HT-29 (cell line): ENCODE measurements around the gene LBP. TPM values are rescaled to one million over a fixed set of nuclear protein-coding genes. Genes with fewer than 3 reads are reported as not detected.
"Not testable (repeated sequence)": the region's sequence is repeated elsewhere in the genome, so short reads cannot be mapped to it uniquely, and the experiment has no call there.

ENCODE experiments used
- DNase-seq: peaks from one replicate; pipeline ENCODE4 v3.0.0-alpha.2; 2015; ENCODE audit warnings: low spot score
- small RNA-seq: library from RNA; depleted of rRNA; stranded (forward); fragments of <200 nt; gene quantifications from one replicate; pipeline ENCODE3, GENCODE V24; 2014
- total RNA-seq: library from RNA; depleted of rRNA; stranded (reverse); fragments of >200 nt; shearing (Covaris generic); gene quantifications from 2 replicates; pipeline ENCODE4 v1.2.3, GENCODE V29; 2014; rRNA removed

Gene LBP
- total RNA-seq, 1 experiment from 2014 or later, result 0.28 TPM

DNA sequence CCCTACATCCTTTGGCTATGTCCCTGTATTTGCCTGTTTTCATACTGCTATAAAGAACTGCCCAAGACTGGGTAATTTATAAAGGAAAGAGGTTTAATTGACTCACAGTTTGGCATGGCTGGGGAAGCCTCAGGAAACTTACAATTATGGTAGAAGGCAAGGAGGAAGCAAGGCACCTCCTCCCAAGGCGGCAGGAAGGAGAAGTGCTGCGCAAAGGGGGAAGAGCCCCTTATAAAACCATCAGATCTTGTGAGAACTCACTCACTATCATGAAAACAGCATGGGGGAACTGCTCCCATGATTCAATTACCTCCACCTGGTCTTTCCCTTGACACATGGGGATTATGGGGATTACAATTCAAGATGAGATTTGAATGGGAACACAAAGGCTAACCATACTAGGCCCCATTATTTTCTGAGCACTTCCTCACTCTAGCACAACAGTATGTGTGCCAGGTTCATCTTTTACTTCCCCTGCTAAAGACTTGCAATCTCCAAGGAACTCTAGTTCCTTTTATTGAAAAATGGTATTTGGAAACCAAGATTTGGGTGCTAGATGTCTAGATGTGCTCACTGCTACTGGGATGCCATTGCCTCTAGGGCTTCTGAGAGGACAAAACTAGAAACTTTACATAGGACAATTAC is 49.6 kb downstream of the LBP start:
- not testable (repeated sequence) for DNase-seq

DNA sequence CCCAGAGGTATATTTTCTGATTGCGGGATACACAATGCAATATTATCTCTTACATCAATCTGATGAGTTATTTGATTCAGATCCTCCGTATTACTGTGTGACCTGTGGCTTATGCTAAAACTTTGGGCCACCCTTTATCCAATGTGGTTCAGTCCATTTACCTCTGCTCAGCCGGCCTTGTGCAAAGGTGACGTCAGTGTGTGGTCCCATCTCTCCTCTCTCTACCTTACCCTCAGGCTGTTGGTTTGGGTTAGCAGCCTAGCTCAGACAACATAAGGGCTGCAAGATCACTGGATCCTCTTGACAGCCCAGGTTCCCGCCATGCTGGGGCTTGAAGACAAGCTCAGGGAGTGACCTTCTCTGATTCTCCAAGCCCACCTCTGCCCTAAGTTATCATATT is 55.8 kb downstream of the LBP start:
- no peak for DNase-seq

DNA sequence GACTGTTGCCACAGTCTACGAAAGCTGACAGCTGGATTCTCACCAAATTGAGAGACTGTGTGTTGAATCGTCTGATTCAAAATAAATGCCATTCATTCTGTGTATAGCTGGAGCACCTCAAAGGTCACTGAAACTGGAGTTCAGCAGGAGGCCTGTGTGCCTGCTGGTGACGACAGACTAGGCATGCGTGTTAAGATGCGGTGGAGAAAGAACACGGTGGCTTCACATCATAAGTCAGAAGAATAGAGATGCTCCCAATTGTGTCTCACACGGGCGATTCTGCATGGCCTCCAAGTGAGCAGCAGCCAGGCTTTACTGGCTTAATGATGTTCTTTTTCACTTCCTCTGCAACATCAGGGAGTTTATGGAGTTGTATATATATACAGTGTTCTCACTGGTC is 56.5 kb downstream of the LBP start:
- DNase-seq, result no peak

DNA sequence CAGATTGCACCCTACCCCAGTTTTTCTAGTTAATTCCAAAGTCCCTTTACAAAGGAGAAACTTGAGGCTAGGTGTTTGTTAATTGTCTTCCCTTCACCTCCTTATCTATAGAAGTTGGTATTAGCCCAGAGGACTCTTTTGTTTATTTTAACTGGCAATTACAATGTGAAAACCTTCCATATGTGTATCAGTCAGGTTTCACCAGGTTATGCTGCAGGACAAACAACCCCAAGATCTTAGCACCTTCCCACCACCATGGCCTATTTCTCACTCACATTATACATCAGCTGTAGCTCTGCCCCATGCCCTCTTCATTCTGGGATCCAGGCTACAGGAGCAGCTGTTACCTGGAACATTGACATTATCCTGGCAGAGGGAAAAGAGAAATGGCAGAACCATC is 57.7 kb downstream of the LBP start:
- no peak for DNase-seq

DNA sequence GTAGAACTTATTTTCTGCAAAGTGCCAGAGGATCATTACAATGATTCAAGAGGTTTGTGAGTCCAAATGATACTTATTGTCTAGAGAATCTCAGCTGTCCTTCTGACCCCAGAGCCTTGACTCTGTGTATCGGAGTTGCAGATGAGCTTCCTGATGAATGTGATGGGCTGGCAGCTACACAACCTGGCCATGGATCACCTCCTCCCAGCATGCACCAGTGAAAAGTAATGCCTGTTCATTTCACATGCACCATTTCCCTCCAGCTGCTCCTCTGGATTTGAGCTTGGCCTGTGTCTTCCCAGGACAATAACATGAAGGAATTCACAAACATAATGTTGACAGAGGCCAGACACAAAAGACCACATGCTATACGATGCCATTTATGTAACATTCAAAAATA is 58.9 kb downstream of the LBP start:
- no peak for DNase-seq

DNA sequence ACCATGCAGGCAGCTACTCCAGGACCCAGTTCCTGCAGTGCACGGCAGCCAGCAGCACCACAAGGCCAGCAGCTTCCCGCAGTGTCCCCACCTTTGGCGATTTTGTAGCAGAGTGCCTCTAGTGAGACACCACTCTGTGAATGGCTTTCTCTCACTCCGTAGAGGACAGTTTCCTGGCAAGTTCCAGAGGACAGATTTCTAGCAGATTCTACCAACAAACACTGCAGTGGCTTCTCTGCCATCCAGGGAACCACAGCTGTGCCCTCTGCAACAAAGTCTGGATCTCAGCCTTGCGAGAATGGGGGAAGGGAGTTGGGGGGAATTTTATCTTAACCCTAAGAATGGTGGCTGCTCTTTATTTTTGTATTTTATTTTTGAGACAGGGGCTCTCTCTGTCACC is 60.2 kb downstream of the LBP start:
- DNase-seq, result no peak

DNA sequence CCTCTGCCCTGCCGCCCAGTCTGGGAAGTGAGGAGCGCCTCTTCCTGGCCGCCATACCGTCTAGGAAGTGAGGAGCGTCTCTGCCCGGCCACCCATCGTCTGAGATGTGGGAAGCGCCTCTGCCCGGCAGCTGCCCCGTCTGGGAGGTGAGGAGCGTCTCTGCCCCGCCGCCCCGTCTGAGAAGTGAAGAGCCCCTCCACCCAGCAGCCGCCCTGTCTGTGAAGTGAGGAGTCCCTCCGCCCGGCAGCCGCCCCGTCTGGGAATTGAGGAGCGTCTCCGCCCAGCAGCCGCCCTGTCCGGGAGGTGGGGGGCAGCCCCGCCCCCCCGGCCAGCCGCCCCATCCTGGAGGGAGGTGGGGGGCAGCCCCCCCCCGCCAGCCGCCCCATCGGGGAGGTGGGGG is 61.0 kb downstream of the LBP start:
- no peak for DNase-seq

DNA sequence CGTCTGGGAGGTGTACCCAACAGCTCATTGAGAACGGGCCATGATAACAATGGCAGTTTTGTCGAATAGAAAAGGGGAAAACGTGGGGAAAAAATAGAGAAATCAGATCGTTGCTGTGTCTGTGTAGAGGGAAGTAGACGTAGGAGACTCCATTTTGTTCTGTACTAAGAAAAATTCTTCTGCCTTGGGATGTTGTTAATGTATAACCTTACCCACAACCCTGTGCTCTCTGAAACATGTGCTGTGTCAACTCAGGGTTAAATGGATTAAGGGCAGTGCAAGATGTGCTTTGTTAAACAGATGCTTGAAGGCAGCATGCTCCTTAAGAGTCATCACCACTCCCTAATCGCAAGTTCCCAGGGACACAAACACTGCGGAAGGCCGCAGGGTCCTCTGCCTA is 61.5 kb downstream of the LBP start:
- DNase-seq, result not testable (repeated sequence)

DNA sequence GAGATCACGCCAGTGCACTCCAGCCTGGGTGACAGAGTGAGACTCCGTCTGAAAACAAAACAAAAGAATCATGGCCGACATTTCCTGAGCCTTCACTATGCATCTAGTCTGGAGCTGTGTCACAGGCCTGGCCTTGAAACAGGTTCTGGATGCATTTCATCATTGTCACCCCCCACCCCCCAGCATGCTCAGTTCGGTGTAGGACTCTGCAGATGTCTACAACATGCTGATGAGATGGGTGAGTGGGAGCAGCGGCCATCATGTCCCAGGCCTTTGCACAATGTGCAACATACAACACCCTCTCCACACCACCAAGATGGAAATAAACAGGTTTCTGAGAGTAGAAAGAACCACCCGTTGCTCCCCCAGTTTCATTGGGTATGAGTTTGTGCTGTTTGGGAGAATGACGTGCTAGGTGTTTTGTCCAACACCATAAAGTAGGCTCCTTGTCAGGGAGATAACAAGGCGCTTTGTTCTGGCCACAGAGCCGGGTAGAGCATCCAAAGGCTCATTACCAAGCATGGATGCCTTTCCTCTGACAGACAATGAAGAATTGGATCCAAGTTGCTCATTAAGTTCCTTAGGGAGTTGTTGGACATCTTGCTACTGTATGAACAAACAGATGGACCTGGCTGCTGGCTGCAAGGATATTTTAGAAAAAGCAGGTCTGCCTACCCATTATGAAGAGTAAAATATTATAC is 66.7 kb downstream of the LBP start:
- no peak for DNase-seq

DNA sequence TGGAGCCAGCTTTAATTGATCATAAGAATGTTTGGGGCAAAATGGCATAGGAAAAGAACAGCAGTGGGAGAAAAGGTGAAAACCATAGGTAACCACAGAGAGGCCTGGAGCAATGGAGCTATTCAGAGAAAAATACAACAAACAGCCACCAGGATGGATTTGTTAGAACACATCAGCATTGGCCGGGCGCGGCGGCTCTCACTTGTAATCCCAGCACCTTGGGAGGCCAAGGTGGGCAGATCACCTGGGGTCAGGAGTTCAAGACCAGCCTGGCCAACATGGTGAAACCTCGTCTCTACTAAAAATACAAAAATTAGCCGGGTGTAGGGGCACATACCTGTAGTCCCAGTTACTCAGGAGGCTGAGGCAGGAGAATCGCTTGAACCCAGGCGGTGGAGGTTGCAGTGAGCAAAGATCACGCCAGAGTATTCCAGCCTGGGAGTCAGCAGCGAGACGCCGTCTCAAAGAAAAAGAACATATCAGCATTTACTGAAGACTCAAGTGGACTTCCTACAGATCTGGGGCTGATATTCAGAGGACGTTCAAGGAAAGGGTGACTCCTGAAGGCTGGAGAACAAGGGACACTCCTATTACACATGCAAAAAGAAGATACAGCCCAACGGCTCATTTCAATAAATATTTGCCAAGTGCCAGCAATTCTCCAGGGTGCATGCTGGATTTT is 68.6 kb downstream of the LBP start:
- no peak for DNase-seq

DNA sequence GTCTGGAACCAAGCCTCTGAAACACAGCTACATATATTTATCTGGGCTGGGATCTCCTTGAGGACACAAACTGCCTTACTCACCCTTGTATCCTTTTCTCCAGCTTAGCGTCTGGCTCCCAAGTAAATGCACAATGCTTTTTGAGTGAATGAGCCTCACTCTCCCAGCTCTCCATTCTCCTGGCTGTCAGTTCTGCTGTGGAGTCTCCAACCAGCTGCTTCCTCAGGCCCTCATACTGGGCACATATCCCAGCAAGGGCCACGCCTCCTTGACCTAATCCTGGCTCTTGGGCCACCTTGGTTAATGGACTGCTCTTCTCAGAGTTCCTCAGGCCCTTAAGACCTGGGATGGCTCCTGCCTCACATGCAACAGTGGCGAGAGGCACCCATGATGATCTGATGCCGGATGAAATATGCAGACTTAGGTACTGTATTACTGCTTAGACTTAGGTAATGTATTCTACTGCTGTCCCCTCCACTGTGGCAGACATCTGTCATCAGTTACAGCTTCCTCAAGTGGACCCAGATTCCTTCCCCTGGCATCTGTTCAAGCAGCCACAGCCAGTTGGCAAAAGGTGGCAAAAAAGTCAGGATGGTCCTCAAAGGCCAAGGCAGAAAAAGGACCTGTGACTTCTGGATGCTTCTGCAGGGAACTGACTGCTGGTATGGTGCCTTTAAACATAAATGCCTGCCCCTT is 72.4 kb downstream of the LBP start:
- DNase-seq, result no peak

DNA sequence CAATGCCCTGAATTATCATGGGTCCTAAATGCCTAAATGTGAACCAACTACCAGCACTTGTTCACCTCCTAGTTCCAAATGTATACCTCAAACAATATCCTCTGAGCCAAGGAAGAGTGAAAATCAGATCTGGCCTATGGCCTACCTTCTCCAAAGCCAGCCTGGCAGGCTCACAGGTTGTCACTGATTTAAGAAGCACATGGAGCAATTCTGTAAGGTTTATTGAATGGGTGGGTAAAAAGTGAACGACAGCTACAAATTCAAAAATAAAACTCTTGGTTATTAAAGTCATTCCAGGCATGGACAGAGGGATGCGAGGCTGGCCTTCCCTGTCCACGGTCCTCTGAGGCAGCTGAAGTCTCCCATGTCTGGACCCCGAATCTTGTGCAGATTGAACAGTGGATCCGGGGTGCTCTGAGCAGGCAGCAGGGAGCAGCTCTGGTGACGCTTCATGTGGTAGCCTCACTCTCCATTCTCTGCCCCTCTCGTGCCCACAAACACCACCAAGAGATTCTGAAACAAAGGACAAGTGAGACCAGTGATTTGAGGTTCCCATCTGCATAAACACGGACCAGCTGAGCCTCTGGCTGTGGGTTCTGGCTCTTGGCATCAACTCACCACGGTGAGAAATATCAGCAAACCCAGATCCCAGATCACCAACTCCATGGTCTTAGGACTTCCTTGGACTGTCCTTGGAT is 74.3 kb downstream of the LBP start:
- no peak for DNase-seq

DNA sequence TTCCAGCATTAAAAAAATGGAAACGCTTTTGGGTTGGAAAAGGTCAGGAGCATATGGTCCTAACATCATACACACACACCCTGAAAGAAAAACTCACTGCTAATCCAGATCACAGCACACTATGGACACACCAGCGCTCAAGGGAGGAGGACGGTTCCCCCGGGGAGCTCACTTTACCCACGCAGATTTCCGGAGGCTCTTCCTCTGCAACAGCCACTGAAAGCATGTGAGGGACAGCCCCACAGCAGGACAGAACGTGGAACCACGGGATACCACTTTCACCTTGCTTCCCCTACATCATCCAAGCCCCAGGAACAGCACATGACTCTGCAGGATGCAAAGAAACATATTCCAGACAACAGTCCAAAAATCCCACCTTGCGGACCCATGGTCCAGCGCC is 75.6 kb downstream of the LBP start:
- no peak for DNase-seq

DNA sequence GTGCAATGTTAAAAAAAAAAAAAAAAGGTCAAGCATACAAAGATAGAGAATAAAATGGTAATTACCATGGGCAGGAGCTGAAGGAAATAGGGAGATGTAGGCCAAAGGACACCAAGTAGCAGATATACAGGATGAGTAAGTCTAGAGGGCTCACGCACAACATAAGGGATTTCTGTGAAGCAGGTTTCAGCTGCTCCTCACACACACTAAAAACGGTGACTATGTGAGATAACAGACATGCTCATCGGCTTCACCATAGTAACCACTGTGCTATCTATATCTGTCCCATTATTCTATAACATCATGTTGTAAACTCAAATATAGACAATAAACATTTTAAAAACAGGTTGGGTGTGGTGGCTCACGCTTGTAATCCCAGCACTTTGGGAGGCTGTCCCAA is 77.3 kb downstream of the LBP start:
- DNase-seq, result no peak

DNA sequence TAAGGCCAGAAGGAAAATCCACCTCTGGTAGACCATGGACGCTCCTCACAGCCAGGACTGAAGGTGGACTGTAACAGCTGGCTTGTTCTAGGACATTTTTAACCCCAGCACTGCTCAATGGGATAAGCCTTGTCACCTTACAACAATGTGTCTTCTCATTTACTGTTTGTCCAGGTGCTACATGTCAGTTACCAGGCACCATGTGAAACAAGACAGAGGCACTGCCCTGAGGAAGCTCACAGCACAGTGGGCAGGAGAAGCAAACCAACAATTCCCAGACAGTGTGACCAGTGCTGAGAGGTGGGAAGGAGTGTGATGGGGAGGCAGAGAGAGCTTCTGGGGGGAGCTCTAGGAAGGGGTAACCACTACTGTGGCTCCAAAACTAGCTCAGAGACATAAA is 78.1 kb downstream of the LBP start:
- no peak for DNase-seq

DNA sequence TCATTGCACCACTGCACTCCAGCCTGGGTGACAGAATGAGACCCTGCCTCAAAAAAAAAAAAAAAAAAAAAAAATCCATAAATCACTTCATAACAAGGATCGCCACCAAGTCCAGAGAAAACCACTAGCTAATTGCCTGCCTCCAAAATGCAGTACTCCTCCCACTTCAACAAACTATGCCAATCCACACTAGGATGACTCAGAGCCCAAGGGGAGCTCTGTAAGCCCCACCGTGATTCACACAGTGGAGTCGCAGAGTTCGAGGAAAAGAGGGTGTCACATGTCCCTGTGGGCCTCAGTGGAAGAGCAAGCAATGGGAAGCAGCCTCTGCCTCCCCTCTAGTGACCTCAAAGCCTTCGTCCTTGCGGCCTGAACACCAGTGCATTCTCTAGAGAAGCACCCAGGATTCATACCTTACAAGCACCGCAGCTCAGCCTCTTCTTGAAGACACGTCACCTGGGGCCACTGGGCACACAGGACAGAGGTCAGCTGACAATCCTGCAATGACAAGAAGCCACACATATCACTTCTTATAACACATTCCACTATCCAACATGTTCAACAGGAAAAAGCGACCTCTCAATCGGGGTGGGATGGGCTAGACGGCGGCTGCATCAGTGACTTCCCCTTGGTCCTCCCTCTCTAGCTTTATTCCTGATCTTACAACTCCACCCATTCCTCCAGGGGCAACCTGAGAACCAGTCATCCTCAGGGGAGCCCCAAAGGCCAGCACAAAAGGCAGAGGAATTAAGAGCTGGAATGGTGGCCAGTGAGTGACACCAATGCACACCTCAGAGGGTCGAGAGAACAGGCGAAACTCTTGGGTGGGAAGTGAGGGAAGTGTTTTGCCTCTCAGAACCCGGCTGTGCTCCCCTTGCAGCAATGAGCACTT is 80.0 kb downstream of the LBP start:
- no peak for DNase-seq

Small RNA genes within 50 kb of the gene (small RNA-seq; reads per million reads assigned to genes)
- not detected for gene RF00056
- 13.2 reads per million, percentile 90 among the genes with 10 or more reads in this experiment for gene SNORA71B

Other genes starting within 250 kb of the LBP start
- 253 and 254 TPM in 2 replicates for gene TGM2, start 181.2 kb upstream of the LBP start, total RNA-seq
- 0.05 TPM in 1 of 2 replicates, not detected in the other for gene KIAA1755, start 85.7 kb upstream of the LBP start, total RNA-seq
- not detected in 2 replicates for gene BPI, start 42.3 kb upstream of the LBP start, total RNA-seq
- 54.7 and 58.4 TPM in 2 replicates for gene SNHG17, start 88.8 kb downstream of the LBP start, total RNA-seq
- 18.4 and 20.0 TPM in 2 replicates for gene RALGAPB, start 126.4 kb downstream of the LBP start, total RNA-seq
- not detected in 2 replicates for gene ADIG, start 234.7 kb downstream of the LBP start, total RNA-seq